Central memory CD8-positive, alpha-beta T cell (primary cell): ENCODE data around the gene C7orf57.

Source experiments
- ATAC-seq: fragments of 150-1000 bp; cut with Tn5 transposase; replicated peaks from 2 replicates; pipeline ENCODE4 v1.10.0; 2022; ENCODE audit warnings: mild to moderate bottlenecking, moderate FRiP score, moderate number of reproducible peaks; ENCODE audit not compliant: poor library complexity, severe bottlenecking; ENCODE audit errors: extremely low read depth
- DNase-seq, 2 donors: peaks; one replicate each; pipeline ENCODE4 v3.0.0; 2021; ENCODE audit warnings: low spot score in 2 of 2
- H3K27ac Mint-ChIP-seq: one replicate; pipeline ENCODE4 v1.8.0; 2022; ENCODE audit warnings: low read depth, mild to moderate bottlenecking, moderate library complexity, mixed read lengths
- H3K27me3 Mint-ChIP-seq: one replicate; pipeline ENCODE4 v1.8.0; 2022; ENCODE audit warnings: mixed read lengths
- H3K36me3 Mint-ChIP-seq: one replicate; pipeline ENCODE4 v1.8.0; 2022; ENCODE audit warnings: mild to moderate bottlenecking, moderate library complexity, mixed read lengths; ENCODE audit not compliant: insufficient read depth
- H3K4me1 Mint-ChIP-seq: one replicate; pipeline ENCODE4 v1.8.0; 2022; ENCODE audit warnings: mixed read lengths
- H3K4me3 Mint-ChIP-seq: one replicate; pipeline ENCODE4 v1.8.0; 2022; ENCODE audit warnings: mild to moderate bottlenecking, moderate library complexity, mixed read lengths
- H3K9me3 Mint-ChIP-seq: one replicate; pipeline ENCODE4 v1.8.0; 2022; ENCODE audit warnings: mixed read lengths

Gene C7orf57

DNA sequence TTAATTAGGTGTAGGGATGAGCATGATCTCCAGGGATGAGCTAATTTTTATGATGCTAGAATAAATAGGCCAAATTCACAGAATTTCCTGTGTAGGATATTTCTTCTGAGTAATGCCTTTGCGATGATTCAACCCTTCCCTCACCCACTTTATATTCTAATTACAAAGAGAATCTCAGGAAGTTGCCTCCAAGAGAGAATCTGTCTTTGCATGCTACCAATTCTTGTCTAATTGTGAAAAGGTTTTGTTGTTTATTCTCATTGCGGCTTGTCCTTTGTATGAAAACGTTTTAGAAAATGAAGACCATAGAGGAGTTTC lies 6.3 kb downstream of the C7orf57 start:
- no peaks in the 10 kb centered on the region for H3K9me3 Mint-ChIP-seq
- ATAC-seq, result no peak
- H3K4me3 Mint-ChIP-seq, result no peak overlapping the region
- peaks cover 26% of the 10 kb centered on the region for H3K4me1 Mint-ChIP-seq
- peaks cover 4% of the 10 kb centered on the region for H3K27me3 Mint-ChIP-seq
- H3K27ac Mint-ChIP-seq, result no peak overlapping the region
- no peak for DNase-seq
- peaks cover 4% of the 10 kb centered on the region for H3K36me3 Mint-ChIP-seq

DNA sequence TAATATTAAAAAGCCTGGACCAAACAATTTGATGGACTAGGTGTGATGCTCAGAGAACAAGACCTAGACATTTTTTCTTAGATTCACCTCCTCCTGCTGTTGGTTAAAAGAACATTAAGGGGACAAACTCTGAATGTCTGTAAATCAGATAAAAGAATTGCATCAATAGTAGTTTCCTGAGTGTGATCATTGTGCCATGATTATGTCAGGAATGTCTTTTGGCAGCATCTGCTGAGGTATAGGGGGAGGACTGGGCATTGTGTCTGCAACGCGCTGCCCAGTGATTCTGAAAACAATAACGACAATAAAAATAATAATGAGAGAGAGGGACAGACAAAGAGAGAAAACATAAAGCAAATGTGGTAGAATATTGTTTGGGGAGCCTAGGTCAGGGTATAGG lies 6.9 kb downstream of the C7orf57 start:
- peaks cover 31% of the 10 kb centered on the region for H3K4me1 Mint-ChIP-seq
- no peak for ATAC-seq
- H3K27me3 Mint-ChIP-seq, result no peaks in the 10 kb centered on the region
- DNase-seq, result no peak
- H3K27ac Mint-ChIP-seq, result no peak overlapping the region
- H3K4me3 Mint-ChIP-seq, result no peak overlapping the region
- peaks cover 4% of the 10 kb centered on the region for H3K36me3 Mint-ChIP-seq
- H3K9me3 Mint-ChIP-seq, result no peaks in the 10 kb centered on the region

DNA sequence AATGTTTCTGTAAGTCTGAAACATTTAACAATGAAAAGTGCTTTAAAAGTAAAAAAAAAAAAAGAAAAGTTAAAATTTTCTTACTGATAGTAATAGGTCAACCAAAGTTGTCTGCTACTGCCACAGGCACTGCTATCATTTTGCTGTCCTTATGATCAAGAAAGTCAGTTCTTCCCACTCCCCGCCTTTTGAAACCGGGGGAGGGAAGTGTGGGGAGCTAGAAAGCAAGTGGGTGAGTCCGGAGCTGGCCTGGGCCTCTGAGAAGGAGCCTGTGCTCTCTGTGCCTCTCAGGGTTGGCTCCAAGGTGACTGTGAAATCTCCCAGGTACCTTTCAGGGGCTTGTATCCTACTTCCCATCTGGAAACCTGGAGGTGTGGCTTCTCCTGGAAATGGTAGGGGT lies 7.3 kb downstream of the C7orf57 start:
- Mint-ChIP-seq H3K4me3 (no peak overlapping the region), H3K4me1 (peaks cover 31% of the 10 kb centered on the region), H3K27me3 (no peaks in the 10 kb centered on the region), H3K9me3 (no peaks in the 10 kb centered on the region), H3K36me3 (peaks cover 4% of the 10 kb centered on the region), H3K27ac (no peak overlapping the region)
- ATAC-seq (no peak), DNase-seq (no peak)

DNA sequence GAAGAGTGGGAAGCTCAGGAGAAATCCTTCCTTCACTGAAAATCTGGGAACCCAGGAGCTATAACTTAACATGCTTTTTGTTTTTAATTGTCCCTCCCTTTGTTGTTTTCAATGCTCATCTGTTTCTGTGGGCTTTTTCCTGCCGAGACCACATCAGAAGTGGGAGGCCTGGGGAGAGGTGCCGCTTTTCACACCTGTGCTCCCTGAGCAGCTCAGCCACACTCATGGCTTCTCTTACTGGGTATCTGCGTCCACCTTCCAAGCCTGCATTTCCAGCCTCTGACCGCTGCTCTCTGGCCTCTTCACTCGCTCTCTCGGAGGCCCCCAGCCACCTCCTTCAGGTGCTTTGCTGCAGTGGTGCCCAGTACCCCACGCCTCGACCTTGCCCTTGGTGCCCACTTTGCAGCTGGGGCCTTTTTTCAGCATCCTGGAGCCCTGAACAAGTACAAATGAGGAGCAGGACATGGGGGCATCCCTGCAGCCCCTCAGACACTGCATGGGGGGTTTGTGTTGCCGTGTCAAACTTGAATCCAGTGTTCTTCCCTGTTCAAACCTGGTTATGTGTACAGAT lies 9.9 kb downstream of the C7orf57 start:
- Mint-ChIP-seq H3K4me3 (peak overlapping the region; percentile 73), H3K27ac (peak overlapping the region; percentile 85)
- DNase-seq, result no peak

DNA sequence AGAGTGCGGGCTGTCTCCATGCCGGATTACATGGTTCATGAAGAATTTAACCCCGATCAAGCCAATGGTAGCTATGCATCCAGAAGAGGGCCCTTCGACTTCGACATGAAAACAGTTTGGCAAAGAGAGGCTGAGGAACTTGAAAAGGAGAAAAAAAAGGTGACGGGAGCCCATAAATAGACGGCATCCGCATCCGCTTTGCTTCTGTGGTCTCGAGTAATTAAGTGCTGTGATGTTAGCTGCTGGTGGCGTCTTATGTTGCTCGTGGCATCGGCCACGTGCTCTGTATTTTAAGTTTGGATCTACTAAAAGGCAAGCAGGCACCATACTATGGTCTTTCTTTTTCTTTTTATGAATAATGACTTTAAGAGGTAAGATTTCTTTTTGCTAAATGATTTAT lies 11.1 kb downstream of the C7orf57 start:
- peak; percentile 61 for ATAC-seq
- Mint-ChIP-seq H3K4me3 (peak overlapping the region; percentile 43), H3K27ac (no peak overlapping the region)

More for the DNA sequence above, 9.9 kb downstream of the C7orf57 start:
- H3K27me3 Mint-ChIP-seq, result no peaks in the 10 kb centered on the region
- peak; percentile 77 for ATAC-seq
- H3K4me1 Mint-ChIP-seq, result peaks cover 36% of the 10 kb centered on the region
- no peaks in the 10 kb centered on the region for H3K9me3 Mint-ChIP-seq
- H3K36me3 Mint-ChIP-seq, result peaks cover 4% of the 10 kb centered on the region

DNA sequence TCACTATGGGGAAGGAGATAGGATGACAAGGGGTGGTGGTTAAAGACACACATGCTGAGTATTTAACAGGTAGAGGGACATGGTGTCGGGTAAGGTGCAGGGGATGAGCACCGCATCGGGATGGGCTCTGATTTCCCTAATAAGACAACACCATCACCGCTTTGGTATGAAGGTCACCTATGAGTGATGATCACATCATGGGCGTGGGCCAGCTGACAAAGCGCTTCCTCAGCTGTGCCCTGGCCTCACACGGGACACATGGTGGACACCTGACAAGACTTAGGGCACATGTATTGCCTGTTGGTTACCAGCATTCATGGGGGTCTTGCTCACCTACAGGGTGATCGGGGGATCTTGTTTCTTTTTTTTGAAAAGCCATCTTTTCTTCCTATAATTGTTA lies 12.8 kb downstream of the C7orf57 start:
- DNase-seq, result no peak
- Mint-ChIP-seq H3K9me3 (no peaks in the 10 kb centered on the region), H3K27me3 (no peaks in the 10 kb centered on the region), H3K36me3 (peaks cover 4% of the 10 kb centered on the region), H3K27ac (no peak overlapping the region), H3K4me1 (peaks cover 31% of the 10 kb centered on the region), H3K4me3 (no peak overlapping the region)
- no peak for ATAC-seq

More for the DNA sequence above, 11.1 kb downstream of the C7orf57 start:
- no peaks in the 10 kb centered on the region for H3K9me3 Mint-ChIP-seq
- H3K4me1 Mint-ChIP-seq, result peaks cover 36% of the 10 kb centered on the region
- peaks cover 4% of the 10 kb centered on the region for H3K36me3 Mint-ChIP-seq
- DNase-seq, result no peak
- H3K27me3 Mint-ChIP-seq, result no peaks in the 10 kb centered on the region

DNA sequence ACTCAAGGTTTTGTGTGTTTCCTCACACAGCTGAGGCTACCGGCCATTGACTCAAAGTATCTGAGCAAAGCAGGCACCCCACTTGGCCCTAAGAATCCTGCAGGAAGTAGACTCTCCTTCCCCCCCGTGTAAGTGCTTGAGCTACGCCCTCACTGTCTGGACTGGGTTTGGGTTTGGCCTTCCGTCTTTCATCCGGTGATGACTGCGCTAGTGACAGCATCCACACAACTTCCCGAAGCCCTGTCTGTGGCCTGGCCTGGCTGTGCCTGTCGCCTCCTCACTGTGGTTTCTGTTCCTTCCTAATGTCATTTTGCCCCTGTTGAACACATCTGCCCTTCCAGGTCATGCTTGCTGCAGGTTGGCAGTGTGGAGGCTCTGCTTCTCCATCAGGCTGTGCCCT lies 14.5 kb downstream of the C7orf57 start:
- peaks cover 7% of the 10 kb centered on the region for H3K36me3 Mint-ChIP-seq
- no peaks in the 10 kb centered on the region for H3K27me3 Mint-ChIP-seq
- DNase-seq (no peak), ATAC-seq (no peak)
- no peaks in the 10 kb centered on the region for H3K9me3 Mint-ChIP-seq
- H3K27ac Mint-ChIP-seq, result no peak overlapping the region
- H3K4me1 Mint-ChIP-seq, result peaks cover 27% of the 10 kb centered on the region
- H3K4me3 Mint-ChIP-seq, result no peak overlapping the region

DNA sequence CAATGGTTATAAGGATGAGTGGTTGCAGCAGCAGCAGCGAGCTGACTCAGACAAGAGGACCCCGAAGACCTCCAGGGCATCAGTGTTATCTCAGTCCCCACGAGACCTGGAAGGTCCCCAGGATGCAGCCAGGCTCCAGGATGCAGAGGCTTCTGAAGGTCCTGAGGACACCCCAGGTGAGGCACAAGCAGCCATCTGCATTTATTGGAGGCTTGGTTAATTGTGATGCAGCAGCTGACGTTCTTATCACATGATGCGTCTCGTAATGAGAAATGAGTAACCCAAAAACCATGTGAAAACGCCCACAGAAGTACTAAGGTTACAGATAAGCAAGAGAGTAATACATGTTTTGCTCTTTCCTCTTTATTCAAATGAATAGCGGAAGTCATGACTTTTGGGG lies 17.4 kb downstream of the C7orf57 start:
- peak overlapping the region; percentile 76 for H3K27ac Mint-ChIP-seq
- H3K36me3 Mint-ChIP-seq, result peaks cover 3% of the 10 kb centered on the region
- peaks cover 5% of the 10 kb centered on the region for H3K4me1 Mint-ChIP-seq
- H3K27me3 Mint-ChIP-seq, result no peaks in the 10 kb centered on the region
- no peak overlapping the region for H3K4me3 Mint-ChIP-seq
- H3K9me3 Mint-ChIP-seq, result no peaks in the 10 kb centered on the region
- peak; percentile 75 for ATAC-seq
- no peak for DNase-seq

DNA sequence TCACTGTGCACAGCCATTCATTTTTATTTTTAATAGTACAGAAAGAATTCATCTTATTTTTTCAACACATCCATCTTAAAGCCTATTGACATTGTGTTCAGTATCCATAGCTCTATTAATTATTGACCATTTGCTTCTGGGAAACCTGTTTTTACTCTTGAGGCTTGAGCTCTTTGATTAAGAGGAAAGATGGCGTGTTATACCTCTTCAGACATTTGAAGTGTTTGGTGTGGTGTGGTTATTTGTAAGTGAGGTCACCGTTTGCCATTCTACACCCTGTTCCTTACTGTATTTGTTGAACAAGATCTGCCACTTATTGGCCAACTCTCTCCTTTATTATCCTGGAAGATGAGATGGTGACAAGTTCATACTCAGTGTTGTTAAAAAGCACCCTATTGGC lies 18.4 kb downstream of the C7orf57 start:
- Mint-ChIP-seq H3K9me3 (no peaks in the 10 kb centered on the region), H3K27ac (no peak overlapping the region), H3K4me3 (no peak overlapping the region), H3K27me3 (no peaks in the 10 kb centered on the region), H3K4me1 (peaks cover 5% of the 10 kb centered on the region), H3K36me3 (peaks cover 3% of the 10 kb centered on the region)
- no peak for ATAC-seq
- no peak for DNase-seq

DNA sequence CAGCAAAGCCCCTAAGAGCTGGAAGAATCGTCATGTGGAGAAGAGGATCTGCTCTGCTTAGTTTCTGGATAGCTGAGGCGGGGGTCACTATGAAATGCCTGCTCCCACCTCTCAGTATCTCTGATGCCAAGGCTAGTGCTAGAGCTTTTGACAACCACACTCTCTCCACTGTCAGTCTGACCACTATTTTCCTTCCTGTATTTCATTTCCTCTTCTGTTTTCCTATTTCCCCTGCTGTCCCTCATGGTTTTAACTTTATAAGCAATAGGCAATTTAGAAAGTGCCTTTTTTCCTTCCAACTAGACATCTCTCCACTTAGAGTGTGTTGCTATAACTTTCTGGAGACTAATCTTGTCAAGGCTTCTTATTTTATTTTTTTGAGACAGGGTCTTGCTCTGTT lies 23.6 kb downstream of the C7orf57 start:
- no peak for DNase-seq
- H3K4me3 Mint-ChIP-seq, result no peak overlapping the region

DNA sequence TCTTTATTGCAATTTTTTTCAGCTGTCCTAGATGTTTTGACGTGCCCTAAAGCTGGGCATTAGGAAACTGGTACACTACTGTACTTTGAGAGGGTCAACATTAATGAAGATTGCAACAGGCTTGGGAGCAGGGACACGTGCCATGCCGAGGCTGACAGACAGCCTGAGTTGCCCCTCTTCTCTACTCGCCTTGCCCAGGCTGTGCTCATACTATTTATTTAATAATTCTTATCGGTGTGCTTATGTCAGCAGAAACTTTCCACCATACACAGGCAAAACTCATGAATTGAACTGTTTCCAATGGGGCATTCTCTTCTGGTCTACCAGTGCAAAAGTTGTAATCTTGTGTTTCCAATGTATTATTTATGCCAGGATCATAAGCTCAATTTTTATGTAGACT lies 24.4 kb downstream of the C7orf57 start:
- H3K4me3 Mint-ChIP-seq, result no peak overlapping the region
- no peaks in the 10 kb centered on the region for H3K9me3 Mint-ChIP-seq
- no peak overlapping the region for H3K27ac Mint-ChIP-seq
- ATAC-seq (no peak), DNase-seq (no peak)
- no peaks in the 10 kb centered on the region for H3K4me1 Mint-ChIP-seq
- H3K36me3 Mint-ChIP-seq, result no peaks in the 10 kb centered on the region
- peaks cover 9% of the 10 kb centered on the region for H3K27me3 Mint-ChIP-seq

More for the DNA sequence above, 23.6 kb downstream of the C7orf57 start:
- Mint-ChIP-seq H3K9me3 (no peaks in the 10 kb centered on the region), H3K27me3 (peaks cover 9% of the 10 kb centered on the region), H3K36me3 (peaks cover 3% of the 10 kb centered on the region), H3K27ac (no peak overlapping the region), H3K4me1 (no peaks in the 10 kb centered on the region)
- no peak for ATAC-seq

DNA sequence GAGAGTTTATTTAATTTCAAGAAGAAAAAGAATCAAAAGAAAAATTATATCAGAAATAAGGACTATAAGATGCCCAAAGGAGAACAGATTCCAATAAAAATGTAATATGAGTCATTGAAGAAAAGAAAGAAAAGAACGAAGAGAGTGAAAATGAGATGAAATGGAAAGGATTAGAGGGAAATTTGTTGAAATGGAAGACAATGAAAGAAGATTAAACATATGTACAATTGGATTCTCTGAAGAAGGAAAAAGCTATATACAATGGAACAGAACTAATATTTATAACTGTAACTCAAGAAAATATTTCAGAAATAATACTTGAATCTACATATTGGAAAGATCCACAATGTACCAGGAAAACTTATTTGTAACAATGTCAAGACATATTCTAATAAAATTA lies 28.6 kb downstream of the C7orf57 start:
- DNase-seq, result no peak
- Mint-ChIP-seq H3K36me3 (no peaks in the 10 kb centered on the region), H3K27ac (no peak overlapping the region), H3K27me3 (peaks cover 9% of the 10 kb centered on the region), H3K4me3 (no peak overlapping the region), H3K4me1 (no peaks in the 10 kb centered on the region), H3K9me3 (no peaks in the 10 kb centered on the region)
- ATAC-seq, result no peak

DNA sequence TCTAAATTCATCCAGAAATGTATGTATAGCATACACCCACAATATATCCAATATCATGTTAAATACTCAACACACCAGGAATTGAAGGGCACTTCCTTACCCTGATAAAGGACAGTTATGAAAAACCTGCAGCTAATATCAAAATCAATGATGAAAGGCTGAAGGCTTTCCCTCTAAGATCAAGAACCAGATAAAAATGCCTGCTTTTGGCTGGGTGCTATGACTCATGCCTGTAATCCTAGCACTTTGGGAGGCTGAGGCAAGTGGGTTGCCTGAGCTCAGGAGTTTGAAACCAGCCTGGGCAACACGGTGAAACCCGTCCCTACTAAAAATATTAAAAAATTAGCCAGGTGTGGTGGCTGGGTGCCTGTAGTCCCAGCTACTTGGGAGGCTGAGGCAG lies 32.1 kb downstream of the C7orf57 start:
- H3K4me1 Mint-ChIP-seq, result no peaks in the 10 kb centered on the region
- ATAC-seq (no peak), DNase-seq (no peak)
- peaks cover 10% of the 10 kb centered on the region for H3K9me3 Mint-ChIP-seq
- H3K4me3 Mint-ChIP-seq, result no peak overlapping the region
- H3K27ac Mint-ChIP-seq, result no peak overlapping the region
- H3K27me3 Mint-ChIP-seq, result no peaks in the 10 kb centered on the region
- no peaks in the 10 kb centered on the region for H3K36me3 Mint-ChIP-seq

DNA sequence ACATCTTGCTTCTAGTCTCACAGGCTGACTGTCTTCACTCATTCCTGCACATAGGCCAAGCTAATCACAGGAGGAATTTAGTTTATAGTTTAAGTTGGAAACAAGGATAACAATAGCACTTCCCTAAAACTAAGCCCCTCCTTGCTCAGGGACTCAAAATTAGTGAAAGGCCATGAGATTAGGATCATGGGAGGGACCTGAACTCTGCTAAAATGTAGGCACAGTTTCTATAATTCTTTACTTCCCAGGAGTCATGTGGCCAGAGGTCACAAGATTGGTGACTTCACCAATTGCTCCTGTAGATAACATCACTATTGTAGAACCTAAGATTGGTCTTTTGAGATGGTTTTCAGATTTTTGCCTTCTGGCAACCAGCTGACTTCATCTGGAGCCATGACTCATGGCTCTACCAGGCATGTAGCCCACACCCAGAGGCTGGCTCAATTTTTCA lies 38.9 kb downstream of the C7orf57 start:
- no peak for DNase-seq
- H3K4me1 Mint-ChIP-seq, result no peaks in the 10 kb centered on the region
- no peak overlapping the region for H3K27ac Mint-ChIP-seq
- ATAC-seq, result no peak
- H3K36me3 Mint-ChIP-seq, result no peaks in the 10 kb centered on the region
- peaks cover 10% of the 10 kb centered on the region for H3K9me3 Mint-ChIP-seq
- H3K4me3 Mint-ChIP-seq, result no peak overlapping the region
- no peaks in the 10 kb centered on the region for H3K27me3 Mint-ChIP-seq
